NK-92 (cell line): ENCODE results near the gene NIPA2.
"Not testable (repeated sequence)": the region's sequence is repeated elsewhere in the genome, so short reads cannot be mapped to it uniquely, and the experiment has no call there.

Source experiments
- DNase-seq: peaks from one replicate; lab custom pipeline; 2025; ENCODE audit not compliant: unreplicated experiment; lab: John Stamatoyannopoulos, UW

Gene NIPA2

DNA sequence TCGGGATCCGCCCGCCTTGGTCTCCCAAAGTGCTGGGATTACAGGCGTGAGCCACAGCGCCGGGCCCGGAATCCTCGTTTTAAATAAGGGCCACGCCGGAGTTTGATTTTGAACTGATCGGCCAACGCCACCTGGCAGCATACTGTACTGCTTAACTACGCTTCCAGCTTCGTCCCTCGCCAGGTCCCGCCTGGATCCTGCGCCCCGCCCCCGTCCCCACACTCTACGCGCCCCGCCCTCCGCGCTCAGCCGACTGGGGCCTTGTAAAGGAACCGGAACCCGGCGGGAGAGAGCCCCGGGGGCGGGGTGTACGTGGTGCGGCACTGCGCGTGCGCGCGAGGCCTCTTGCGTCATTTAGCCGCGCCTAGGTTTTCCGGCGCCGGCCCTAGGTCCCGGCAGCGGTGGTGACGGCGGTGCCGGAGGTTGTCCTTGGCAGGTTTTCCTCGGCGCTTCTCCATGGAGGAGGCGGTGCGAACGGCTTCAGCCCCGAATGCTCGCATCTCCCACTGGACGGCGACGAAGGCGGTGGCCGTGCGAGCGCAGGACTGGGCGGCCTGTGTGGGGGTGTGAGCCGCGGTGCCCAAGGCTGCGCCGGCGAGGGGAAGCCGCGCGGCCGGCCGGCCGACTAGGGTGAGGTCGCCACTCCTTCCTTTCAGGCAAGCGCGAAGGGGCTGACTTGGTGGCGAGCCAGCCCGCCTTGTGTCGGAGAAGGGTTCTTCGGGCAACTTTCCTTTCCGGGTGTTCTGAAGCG lies at the start of gene NIPA2:
Gene NIPA2 (plus strand): TSS at position 375 of the 751 bp plus-strand sequence. CDS start 13,066 bp downstream, outside the sequence.
- DNase-seq = peak; percentile 86

DNA sequence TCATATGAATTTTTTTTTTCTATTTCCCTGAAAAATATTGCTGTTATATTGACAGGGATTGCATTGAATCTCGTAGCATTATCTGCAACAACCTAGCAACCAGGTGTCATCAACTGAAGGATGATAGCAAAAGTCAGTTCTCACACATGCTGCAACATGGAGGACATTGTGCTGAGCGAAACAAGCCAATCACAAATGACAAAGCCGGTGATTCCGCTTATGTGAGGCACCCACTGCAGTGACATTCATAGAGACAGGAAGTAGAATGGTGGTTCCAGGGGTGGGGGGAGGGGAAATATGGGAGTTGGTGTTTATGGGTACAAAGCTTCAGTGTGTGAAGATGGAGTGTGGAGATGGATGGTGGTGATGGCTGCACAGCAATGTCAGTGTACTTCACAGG lies 44.4 kb upstream of the NIPA2 start:
- no peak for DNase-seq

DNA sequence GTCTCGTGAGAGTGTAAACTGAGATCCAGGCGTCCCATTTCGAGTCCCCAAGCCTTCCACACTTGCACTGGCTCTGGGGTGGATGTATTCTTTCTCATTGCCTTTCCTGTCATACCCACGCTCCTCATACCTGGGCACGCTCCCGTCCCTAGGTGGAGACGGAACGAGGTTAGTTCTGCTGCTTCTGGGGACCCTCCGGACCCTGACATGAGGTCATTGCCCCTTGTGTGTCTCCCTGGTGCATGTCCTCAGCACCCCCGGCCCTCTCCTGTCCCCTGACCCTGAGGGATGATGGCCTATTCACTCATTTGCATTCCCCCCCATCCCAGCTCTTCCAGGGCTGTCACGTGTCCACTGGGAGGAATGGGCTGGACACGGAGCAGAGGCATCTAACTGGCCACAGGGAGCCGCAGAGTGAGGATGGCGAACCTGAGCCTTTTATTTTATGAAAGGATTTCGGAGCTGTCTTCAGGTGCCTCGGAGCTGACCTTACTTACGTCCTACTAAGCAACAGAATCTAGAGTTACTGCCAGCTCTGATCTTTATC lies 43.8 kb upstream of the NIPA2 start:
- no peak for DNase-seq

DNA sequence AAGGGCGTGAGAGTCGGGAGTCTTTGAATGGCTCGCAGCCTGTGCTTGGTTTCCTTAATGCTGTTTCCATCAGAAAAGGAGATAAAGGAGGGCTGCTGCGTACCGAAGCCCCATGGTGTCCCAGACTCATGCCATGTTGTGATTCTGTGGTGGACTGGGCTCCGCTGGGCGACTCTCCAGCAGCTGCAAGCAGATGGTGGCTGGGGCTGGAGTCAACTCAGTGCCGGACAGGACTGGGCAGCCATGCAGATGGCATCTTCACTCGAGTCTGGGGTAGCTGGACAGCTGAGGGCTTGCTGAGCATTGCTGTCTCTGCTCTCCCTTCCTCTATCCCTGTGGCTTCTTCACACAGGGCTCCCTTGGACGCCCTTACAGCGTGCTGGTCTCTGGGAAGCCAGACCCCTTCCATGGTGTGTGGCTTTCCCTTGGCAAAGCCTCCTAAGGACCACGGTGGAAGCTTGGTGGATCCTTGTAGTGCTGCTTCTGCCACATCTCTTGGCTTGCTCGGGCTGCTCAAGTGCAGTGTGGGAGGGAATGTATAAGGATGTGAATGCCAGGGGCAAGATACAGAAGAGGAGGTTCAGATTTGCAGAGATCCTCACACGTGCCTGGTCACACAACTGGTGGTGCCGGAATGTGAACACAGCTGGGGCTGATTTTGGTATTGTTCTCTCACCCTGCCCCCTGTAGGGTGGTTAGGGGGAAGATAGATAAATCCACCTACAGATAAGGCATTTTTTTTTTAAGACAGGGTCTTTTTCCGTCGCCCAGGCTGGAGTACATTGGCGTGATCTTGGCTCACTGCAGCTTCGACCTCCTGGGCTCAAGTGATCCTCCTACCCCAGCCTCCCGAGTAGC lies 43.0 kb upstream of the NIPA2 start:
- no peak for DNase-seq

DNA sequence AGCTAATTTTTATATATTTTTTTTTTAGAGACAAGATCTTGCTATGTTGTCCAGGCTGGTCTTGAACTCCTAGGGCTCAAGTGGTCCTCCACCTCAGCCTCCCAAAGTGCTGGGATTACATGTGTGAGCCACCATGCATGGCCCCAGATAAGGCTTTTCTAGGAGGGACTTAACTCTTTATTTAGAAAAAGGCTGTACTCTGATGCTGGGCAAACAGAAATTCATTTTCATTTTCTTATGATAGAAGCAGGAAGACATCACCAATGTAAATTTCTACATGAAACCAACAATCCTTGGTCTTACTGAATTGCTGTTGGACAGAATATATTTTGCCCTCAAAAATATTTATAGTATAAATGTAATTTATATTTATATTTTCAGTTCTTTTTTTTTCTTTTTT lies 42.4 kb upstream of the NIPA2 start:
- no peak for DNase-seq

DNA sequence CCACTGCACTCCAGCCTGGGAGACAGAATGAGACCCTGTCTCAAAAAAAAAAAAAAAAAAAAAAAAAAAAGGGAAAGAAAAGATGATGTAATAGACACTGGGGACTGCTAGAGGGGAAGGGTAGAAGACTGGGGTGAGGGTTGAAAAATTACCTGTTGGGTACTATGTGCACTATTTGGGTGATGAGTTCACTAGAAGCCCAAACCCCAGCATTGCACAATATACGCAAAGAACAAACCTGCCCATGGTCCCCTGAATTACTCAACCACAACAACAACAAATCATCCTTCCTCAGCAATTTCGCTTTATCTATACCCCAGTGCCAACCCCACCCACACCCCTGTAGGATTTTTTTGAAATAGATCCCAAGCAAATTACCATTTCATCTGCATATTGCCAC lies 38.6 kb upstream of the NIPA2 start:
- no peak for DNase-seq

DNA sequence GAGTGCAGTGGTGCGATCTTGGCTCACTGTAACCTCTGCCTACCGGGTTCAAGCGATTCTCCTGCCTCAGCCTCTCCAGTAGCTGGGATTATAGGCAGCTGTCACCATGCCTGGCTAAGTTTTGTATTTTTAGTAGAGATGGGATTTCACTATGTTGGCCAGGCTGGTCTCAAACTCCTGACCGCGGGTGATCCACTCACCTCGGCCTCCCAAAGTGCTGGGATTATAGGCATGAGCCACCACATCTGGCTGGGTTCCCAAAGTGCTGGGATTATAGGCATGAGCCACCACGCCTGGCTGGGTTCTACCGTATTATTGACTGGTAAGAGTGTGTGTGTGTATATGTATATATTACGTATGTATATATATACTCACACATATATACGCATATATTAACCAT lies 35.5 kb upstream of the NIPA2 start:
- DNase-seq = not testable (repeated sequence)

DNA sequence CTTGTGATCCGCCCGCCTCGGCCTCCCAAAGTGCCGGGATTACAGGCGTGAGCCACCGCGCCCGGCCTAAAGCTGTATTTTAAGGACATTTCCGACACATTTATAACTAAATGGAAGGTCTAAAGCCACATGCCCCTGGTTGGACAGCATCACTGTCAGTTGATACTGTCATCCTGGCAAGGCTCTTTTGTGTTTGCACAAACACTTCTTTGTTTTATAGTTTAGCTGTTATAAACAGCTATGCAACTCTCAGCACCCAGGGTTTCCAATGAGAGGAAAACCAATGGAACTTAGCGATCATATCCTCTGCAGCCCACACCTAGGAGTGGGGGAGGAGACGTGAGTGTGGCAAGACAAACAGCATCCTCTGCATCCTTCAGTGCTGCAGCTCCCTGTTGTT lies 32.3 kb upstream of the NIPA2 start:
- no peak for DNase-seq

DNA sequence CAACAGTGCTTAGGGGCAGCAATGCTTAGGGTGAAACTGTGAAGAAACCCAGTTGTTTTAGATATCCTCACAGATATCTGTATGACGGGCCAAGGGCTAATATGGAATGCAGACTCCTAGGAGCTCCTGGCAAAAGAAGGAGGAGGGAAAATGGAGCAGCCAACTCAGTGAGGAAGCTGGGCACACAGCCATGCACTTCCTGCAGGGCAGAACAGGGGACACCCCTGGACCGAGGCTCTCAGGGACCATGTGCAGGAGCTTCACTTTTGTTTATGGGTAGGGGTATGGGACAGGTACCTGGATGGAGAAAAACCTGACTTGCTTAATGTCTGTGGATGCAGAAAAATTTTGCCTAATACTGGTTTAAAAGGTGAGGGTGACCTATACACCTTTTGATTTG lies 31.8 kb upstream of the NIPA2 start:
- DNase-seq = no peak

DNA sequence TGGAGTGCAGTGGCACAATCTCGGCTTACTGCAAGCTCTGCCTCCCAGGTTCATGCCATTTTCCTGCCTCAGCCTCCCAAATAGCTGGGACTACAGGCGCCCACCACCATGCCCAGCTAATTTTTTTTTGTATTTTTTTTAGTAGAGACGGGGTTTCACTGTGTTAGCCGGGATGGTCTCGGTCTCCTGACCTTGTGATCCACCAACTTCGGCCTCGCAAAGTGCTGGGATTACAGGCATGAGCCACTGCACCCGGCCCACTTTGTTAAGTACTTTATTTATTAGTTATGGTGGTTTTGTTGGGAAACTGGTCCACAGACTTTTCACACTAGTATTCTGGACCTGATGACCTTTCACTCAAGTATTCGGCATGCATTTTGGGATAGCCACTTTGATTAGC lies 30.6 kb upstream of the NIPA2 start:
- not testable (repeated sequence) for DNase-seq

DNA sequence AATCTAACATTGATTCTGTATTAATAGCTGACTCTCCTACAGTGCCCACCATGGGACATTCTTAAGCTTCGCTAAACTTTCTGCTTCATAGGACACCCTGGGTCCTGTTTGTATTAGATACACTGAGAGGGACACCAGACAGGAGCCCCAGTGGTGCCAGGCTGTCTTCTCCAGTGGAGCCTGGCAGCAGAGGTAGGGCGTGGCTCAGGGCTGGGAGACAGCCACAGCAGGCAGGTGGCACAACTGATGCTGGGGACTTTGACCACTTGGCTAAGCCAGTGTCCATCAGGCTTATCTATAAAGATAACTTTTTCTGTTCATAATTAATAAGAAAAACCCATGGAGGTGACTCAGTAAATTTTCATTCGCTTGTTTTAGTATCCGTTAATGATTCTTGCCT lies 30.2 kb upstream of the NIPA2 start:
- DNase-seq = no peak

DNA sequence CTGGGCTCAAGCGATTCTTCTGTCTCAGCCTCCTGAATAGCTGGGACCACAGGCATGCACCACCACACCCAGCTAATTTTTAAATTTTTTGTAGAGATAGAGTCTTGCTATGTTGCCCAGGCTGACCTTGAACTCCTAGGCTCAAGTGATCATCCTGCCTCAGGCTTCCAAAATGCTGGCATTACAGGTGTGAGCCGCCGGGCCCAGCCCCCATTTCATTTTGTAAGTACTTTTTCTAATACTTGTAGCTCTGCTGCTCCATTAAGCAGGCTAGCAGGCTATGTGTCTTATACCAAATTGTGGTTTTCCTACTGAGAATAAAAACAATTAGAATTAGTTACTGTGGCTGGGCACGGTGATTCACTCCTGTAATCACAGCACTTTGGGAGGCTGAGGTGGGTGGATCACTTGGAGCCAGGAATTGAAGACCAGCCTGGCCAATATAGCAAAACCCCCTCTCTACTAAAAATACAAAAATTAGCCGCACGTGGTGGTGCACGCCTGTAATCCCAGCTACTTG lies 29.6 kb upstream of the NIPA2 start:
- DNase-seq = no peak

DNA sequence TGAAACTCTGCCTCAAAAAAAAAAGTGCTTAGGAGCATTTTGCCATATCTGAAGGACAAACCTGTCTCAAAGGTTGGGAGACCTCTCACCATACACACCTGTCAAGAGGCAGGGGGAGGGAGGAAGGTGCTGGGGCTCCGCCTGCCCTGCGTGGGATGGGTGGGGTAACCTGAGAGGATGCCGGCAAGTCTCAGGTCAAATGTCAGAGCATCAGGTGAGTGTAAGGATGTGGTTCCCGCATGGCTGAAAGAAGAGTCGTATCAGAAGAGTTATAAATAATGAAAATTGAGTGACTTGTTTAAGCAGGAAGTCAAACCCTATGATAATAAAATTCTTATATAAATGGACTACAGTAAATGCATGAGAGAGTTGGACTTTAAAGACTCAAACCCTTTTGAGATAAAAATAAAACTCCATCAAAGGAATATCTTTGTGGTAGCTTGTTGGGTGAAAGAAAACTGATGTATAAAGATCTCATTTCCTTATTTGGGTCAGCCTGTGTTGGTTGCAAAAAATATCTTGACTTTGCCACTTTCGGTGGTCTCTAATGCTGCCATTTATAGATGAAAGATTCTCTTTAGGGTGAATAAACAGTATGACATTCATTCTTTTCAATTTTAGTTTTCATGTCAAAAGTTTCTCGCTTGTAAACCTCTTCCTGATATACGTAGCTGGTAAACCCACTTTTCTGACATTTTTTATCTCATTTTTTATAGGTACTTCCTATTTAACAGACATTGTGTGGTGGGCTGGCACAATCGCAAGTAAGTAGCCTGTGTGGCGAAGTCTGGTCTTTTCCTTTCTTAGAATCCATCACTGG lies 28.2 kb upstream of the NIPA2 start:
- DNase-seq = no peak

DNA sequence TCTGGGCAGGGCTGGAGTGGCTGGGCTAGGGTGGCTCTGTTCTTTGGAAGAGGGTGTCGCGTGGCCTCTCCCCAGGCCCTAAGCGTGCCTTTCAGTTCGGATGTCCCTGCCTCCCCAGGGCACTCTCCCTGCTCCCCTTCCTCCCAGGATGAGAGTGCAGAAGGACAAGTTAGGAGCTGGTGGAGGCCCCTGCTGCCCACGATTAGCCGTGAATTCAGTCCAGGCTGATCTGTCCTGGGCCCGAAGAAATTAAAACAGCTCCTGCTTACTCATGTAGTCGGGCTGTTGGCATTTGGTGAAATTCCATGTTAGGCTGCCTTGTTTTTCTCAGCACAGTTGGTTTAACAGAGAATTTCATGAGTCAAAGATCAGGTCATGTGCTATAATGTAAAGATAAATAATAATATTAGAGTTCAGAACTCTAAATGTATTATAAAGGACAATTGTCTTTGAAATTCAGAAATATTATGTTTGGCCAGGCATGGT lies 27.6 kb upstream of the NIPA2 start:
- DNase-seq = no peak

DNA sequence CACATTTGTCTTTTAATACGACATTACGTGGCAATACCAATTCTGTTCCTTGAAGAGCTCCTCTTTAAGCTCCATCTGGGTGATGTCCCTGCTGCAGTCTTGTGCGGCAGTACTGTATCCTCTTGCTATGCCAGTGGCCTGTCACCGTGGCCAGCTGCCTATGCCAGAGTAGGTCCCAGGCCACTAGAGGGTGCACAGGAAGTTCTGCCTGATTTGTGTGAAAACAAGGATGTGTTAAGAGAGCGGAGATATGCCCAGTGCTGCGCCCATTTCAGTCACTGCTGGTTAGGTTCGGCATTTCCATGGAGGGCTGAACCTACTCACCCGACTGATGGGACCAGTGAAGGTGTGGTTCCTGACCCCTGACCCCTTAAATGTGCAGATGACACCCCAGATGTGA lies 26.8 kb upstream of the NIPA2 start:
- no peak for DNase-seq

DNA sequence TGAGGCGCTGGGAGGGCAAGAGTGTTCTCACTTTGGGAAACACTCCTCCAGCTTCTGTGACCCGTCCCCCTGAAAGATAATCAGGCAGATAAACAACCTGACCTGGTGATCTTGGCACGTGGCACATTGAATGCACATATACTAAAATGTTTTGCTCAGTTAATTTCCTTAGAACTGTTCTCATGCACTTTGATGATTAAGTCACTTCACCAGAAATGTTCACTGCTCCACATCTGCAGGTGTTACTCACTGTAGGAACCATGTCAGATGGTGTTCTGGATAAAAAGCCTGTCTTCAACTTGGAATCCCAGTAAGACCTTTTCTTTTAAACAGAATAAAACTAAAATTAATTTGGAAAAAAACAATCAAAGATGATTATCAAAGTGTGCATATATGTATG lies 24.6 kb upstream of the NIPA2 start:
- no peak for DNase-seq

DNA sequence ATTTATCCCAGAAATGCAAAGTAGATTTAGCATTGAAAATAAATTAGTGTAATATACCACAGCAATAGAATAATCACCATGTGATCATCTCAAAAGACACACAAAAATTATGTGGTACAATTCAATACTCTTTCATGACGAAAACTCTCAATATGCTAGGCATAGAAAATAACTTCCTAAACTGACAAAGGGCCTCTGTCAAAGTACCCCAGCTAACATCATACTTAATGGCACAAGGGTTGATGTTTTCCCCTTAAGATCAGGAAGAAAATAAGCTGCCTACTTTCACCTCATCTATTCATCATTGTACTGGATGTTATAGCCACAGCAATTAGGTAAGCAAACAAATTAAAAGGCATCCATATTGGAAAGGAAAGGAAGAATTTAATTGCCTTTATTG lies 22.7 kb upstream of the NIPA2 start:
- no peak for DNase-seq

DNA sequence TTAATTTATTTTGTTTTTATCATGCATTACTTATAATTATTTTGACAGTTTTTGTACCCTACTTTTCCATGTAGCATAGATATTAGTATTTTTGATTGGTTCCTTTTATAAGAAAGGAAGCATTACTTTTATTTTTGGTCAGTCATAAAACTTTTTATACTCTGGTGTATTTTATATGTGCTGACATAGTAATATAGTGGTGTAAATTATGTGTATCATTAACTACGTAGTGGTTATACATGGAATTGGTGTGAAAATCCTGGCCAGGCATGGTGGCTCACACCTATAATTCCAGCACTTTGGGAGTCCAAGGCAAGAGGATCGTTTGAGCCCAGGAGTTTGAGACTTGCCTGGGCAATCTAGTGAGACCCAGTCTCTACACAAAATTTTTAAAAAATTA lies 18.8 kb upstream of the NIPA2 start:
- no peak for DNase-seq

DNA sequence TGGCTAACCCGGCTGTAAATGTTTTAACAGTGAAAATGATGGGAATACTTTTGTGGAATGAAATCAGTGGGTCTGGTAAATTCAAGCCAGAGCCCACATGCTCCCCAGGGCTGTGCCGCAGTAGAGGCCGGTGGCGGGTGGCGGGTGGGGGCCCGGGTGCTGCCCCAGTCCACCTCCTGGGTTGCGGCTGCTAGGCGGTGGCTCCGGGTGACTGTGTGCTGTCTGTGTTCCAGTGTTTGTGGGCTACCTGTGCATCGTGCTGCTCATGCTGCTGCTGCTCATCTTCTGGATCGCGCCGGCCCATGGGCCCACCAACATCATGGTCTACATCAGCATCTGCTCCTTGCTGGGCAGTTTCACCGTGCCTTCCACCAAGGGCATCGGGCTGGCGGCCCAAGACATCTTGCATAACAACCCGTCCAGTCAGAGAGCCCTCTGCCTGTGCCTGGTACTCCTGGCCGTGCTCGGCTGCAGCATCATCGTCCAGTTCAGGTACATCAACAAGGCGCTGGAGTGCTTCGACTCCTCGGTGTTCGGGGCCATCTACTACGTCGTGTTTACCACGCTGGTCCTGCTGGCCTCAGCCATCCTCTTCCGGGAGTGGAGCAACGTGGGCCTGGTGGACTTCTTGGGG lies 14.9 kb upstream of the NIPA2 start:
- no peak for DNase-seq

DNA sequence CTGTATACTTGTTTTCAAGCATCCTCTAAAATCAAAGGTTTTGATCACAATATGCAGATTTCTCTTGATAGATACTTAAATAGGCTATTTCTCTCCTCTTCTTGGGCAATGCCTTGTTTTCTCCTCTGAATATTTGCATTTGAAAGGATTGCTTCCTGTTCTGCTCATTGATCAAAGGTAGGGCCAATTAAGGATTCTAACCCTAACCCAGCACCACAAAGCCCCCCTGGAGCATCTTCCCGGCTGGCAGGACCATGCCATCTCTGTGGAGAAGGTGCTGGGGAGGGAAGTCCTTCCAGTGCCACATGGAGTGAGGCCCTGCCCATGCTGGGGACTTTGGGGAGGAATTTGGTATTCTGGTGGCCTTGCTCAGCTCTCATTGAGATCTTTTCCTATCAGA lies 11.3 kb upstream of the NIPA2 start:
- no peak for DNase-seq
